Left renal pelvis (tissue), 4 donors: ENCODE data around the gene TEF. TPM values are rescaled to one million over a fixed set of nuclear protein-coding genes. Genes with fewer than 3 reads are reported as not detected.

Source experiments
- DNase-seq, 4 donors: peaks; one replicate each; pipeline ENCODE4 v3.0.0-alpha.2; 2013; ENCODE audit warnings: low read depth in 4 of 4, low spot score in 3 of 4
- polyA plus RNA-seq, 4 donors: library from polyadenylated mRNA; unstranded; fragments of 120-200 nt; gene quantifications; one replicate each; pipeline ENCODE4 v1.2.1, GENCODE V29; 2013; ENCODE audit not compliant: insufficient read length in 4 of 4

Gene TEF
- polyA plus RNA-seq, 4 donors: 15.1 to 28.4 (median 17.6) TPM

DNA sequence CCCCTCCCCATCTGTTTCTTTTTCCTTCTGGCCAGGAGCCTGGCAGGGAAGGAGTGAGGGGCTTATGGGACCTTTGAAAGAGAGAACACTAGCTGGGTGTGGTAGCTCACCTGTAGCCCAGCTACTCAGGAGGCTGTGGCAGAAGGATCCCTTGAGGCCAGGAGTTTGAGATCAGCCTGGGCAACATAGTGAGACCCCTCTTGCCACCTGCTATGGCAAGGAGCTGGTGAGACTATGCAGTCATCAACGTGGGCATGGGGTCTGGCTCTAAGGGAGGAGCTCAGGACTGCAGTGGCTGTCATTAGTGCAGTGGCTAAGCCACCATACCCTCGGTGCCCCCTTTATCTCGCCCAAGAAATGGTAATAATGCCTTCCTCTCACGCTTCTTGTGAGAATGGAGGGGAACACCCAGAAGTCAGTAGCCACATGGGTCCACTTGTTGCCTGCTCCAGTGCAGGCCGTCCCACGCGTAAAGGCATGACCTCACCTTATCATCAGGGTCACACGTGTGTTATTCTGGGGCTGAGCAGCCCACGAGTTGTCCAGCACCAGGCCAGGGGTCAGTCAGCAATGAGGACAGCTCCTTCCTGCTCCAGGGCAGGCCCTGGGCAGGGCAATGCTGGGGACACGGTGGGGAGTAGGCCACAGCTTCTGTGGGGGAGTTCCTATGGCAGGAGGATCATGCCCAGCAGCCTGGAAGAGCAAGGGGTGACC lies 27.7 kb upstream of the TEF start:
- no peak for DNase-seq

DNA sequence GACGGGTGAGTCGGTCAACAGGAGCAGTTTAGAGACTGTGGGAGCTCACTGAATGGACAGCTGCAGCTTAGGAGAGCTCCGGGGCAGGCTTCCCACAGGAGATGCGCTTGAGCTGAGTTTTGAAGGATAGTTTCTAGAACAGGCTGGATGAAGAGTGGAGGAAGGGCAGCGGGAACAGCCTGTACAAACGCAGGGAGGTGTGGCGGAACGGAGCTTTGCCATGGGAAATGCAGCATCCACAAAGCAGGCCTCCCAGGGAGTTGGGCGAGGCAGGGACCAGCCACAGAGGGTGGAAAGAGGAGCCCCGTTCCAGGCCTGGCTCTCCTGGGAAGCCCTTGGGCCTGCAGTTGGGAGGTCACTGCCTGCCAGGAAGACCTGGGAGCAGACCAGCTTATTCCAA lies 26.8 kb upstream of the TEF start:
- no peak for DNase-seq

DNA sequence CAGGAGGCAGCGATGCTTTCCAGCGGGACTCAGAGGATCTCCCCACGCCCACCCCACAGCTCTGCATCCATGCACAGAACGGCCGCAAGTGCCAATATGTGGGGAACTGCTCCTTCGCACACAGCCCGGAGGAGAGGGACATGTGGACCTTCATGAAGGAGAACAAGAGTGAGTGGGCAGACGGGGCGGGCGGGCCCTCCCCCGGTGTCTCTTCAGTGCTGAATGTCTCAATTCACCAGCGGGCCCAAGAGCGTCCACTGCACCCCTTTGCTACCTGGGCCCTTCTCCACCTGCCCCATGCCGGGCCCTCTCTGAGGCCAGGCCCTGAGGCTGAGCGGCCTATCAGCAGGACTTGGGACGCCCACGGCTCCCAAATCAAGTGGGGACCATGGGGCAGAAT lies 25.8 kb upstream of the TEF start:
- DNase-seq: no peak

DNA sequence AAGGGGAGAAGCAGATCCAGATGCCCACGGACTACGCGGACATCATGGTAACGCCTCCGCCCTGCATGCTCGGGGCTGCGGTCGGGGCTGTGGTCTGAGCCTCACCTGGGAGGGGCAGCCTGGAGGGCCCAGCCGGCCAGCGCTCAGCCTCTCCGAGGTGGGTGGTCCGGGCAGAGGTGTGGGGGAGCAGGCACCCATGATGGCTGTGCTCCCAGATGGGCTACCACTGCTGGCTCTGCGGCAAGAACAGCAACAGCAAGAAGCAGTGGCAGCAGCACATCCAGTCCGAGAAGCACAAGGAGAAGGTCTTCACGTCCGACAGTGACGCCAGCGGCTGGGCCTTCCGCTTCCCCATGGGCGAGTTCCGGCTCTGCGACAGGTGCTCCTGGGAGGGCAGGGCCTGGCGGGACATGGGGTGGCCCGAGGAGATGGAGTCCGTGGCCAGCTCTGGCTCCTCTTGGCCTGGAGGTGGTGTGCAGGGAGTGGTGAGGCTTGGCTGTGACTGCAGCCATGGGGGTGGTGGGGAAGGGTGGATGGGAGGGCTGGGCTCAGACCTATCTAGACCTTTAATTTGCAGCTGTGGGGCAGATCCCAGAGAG lies 25.2 kb upstream of the TEF start:
- DNase-seq: no peak

DNA sequence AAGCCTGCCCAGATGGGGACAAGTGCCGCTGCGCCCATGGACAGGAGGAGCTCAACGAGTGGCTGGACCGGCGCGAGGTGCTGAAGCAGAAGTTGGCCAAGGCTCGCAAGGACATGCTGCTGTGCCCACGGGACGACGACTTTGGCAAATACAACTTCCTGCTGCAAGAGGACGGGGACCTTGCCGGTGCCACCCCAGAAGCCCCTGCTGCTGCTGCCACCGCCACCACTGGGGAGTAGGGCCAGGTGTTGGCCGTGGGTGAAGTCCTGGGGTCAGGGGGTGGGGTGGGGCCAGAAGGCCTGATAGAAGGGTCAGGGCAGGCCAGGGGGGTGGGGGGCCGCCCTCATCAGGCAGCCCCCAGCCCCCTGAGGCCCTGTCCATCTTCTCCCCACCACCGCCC lies 24.6 kb upstream of the TEF start:
- DNase-seq: no peak

DNA sequence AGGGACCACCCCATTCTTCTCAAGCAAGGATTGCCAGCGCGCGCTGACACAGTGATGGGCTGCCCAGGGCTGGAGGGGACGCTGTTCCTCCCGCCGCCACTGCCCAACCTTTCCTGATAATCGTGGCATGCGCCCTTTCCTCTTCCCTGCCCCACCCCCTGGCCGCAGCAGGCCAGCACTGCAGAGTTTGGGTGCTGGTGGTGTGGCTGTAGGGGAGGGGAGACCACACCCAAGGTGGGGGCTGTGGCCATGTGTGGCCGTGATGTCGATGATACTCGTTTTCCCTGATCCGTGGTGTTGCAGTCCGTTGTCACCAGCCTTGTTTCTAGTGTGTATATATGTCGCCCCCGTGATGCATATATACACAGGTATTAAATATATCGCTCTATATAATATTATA lies 22.8 kb upstream of the TEF start:
- no peak for DNase-seq

DNA sequence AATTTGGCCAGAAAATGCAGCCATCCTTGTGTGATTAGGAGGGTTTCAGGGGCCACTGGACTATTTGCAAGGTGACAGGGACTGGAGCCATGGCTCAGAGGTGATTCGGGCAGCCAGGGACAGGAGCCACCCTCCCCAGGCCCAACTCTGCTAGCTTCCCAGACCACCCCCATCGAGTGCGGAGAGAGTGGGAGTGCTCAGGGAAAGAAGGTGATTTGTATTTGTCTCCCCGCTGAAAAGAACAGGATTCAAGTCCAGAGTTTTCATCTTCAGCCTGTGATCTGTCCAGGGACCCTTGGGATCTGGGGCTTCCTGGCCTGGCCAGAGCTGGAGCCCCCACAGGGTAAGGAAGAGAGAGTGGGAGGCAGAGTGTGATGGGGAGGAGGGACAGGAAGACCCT lies 22.4 kb upstream of the TEF start:
- DNase-seq: no peak

DNA sequence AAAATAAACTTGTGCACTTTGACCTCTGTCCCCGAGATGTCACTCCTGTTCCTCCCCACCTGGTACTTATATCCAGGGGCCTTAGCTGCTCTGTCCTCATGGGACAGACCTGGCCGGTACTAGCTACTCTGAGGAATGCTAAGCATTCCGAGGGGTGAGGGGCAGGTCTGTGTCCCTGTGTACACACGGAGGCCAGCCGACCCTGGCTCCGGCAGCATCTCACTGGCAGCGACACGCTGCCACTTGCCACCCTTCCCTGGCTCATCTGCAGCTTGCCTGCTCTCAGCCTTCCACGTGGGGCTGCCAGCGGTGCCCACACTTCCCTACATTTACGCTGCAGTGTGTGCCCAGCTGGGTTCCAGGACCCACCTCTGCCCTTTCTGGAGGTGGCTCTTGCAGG lies 21.6 kb upstream of the TEF start:
- no peak for DNase-seq

DNA sequence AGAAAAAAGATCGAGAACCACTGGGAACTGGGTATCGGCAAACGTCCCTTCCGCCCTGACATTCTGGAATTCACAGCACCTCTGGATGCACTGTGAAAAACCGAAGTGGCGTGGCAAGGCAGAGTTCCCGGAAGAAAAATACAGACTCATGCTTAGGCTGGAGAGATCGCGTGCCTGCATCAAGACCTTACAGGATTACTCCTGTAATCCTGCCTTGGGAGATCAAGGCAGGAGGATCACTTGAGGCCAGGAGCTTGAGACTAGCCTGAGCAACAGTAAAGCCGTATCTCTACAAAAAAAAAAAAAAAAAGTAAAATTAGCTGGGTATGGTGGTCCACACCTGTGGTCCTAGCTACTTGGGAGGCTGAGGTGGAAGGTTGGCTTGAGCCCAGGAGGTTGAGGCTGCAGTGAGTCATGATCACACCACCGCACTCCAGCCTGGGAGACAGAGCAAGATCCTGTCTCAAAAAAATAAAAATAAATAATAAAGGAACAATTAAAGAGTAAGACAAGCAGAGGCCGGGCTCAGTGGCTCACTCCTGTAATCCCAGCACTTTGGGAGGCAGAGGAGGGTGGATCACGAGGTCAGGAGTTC lies 19.9 kb upstream of the TEF start:
- no peak for DNase-seq

DNA sequence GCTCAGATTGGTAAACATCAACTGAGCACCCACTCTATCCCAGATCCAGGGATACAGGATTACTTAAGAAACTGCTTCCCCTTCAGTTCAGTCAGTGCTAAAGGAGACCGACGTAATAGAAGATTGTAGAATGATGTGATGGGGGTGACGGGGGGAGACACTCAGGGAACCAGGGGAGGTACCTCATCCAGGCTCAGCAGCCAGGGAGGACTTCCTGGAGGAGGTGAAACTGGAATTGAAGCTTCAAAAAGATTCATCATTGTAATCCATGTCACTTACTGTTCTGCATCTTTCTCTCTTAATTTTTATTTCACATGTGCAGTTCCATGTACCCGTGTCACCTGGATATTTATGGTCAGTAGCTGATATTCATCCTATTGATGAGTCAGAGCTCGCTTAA lies 19.1 kb upstream of the TEF start:
- DNase-seq: no peak

DNA sequence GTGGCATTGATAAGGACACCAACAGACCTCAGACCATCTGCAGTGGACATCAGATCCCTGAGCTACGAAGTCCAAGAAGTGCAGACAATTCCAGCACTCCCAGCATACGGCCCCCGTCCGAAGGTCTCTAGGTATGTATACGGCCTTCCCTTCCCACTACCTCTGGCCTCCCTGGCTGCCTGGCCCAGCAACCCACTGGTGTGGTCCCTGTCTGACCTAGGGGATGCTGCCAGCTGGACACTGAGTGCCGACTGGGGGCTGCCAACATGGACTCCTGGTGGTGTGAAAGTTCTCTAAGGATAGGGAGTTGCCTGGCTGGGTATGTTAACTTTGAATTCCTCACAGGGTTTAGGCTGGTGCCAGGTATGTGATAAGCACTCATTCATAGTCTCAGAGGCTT lies 17.5 kb upstream of the TEF start:
- DNase-seq: no peak

DNA sequence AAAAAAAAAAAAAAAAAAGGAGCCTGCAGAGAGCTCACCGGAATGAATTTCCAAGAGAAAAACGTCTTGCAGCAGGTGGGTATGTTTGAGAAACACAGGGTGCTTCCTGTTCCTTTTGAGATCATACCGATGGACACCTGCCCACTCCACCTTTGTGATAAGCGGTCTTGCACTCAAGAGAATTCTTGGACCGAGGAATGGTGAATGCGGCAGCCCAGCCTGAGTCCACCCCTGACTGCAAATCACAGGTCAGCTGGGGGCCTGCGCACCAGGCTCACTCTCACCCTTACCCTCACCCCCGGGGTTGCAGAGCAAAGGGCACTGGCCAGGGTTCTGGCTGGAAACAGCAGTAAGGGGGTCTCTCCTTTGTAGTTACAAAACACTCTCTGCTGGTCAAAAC lies 16.8 kb upstream of the TEF start:
- no peak for DNase-seq

DNA sequence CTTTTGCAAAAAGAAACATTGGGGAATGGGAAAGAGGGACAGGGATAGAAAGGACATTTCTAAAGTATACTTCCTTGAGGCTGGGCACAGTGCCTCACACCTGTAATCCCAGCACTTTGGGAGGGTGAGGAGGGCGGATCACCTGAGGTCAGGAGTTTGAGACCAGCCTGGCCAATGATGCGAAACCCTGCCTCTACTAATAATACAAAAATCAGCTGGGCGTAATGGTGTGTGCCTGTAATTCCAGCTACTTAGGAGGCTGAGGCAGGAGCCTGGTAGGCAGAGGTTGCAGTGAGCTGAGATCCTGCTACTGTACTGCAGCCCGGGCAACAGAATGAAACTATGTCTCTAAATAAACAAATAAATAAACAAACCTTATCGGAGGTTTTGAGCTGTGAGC lies 16.3 kb upstream of the TEF start:
- DNase-seq: no peak

DNA sequence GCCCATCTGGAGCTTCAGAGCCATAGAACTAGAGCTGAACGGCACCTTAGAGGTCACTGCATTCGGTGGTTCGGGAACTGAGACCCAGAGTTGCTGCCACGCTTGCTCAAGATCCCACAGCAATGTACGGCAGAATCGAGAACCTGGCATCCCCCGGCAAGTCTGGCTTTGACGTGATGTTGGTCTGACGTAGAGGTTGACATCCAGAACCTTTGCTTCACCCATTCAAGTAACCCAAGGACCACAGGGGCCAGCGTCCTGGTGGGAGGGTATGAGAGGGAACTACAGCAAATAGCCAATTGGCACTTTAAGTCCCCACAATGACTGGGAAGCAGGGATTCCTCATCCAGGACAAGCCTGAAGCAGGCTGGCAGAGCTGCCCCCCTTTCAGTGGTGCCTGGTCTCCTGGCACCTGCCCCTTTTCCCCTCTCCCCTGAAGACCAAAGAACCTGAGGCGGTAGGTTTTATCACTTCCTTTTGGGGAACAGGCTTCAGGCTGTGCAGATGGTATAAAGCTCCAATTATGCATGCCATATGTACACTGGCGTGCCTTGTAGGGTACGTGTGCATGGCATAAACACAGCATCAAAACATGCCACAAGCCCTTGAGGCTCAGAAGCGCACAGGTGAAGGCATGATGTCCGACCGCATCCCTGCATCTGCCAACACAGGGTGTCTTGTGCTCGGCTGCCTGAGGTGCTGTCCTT lies 15.3 kb upstream of the TEF start:
- no peak for DNase-seq

DNA sequence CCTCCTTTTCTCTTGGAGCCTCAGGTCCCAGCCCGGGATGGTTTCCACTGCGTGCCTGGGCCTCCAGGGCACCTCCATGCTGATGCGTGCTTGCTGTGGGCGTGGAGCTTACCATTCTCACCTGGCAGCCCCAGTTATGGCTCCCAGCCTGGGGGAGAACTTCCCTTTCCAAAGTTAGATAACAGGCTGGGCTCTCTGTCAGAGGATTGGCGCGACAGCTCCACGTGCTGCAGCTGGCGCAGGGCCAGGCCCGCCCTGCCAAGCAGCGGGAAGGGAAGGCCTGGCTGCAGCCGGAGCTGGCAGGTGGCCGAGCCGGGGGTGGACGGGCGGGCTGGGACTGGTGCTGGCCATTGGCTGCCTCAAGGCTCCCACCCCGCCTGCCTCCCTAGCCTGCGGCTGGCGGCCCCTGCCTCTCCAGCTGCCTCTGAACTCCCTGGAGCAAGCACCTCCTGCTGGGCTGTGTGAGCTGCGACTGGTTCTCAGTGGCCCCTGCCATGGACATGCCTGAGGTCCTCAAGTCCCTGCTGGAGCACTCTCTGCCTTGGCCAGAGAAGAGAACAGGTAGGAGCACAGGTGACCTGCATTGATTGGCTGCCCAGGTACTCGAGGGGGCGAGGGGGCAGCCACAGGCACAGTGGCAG lies 14.6 kb upstream of the TEF start:
- DNase-seq: peak; percentile 83 to 86 (median 84)

DNA sequence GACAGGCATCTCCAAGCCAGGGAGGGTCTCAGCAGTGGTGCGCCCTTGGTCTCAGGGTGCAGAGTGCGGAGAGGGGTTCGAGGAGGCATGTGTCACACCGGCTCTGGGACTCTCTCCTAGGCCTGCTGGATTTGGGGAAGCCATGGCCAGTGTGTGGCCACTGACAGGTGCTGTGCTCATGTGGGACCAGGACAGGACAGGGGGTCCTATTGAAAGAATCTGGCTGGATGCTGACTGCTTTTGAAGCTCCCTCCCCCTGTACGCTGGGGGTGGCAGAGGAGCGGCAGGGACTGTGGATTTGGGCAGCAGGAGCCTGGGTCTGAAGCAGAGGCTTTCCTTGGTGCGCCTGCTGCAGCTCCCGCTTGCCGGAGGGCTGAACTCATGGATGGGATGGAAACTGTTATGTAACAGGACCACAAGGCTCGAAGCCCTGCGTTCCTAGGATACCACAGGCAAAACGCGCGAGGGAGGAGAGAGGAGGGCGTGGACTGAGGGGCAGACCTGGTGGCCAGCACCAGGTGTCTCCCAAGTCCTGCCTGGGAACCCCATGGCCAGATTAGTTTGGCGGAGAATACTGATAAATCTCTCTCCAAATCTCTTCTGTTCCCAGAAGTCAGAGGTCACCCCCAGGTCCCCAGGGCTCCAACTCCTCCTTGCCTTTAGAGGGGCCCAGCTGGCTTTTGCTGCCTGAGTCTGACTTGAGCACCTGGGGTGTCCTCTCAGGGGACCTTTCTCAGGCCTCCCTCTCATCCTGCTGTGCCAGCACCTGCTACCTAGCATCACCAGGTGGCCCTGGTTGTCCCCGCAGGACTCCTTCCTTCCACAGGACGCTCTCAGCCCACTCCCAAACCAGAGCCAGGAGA lies 13.8 kb upstream of the TEF start:
- no peak for DNase-seq

DNA sequence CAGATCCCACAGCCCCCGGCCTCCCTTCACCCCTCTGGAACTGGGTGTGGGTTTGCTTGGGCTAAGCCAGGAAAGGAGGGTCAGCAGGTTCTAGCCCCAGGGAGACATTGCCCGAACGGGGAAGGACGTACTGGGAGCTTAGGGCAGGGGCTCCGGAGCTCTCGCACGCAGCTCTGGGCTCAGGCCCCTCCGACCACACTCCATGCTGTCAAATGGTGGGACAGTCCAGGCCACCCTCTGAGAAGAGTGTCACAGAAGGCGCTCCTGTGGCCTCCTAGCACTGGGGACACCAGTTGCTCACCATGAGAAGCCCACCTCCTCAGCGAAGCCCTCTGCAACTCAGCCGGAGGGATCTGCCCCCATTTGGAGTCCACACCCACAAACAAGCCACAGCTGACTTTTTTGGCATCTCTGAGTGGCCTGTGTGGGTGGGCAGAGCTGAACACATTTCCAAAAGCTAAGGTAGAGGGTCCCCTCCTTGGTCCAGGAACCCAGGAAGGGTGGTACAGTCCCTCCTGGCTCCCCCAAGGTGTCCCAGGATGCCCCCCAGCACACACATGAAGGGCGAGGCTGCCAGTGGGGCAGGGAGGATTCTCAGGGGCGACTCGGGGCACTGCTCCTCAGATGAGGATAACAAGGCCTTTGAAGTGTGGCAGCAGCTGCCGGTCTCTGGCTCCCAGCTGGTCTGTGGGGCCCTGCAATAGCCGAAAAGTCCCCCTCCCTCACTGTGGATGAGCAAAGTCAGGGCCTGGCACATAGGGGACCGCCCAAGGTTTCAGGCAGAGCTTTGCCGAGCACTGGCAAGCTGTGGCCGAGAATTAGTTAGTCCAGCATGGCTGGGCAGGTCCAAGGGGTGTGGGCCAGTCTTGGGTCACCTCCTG lies 13.0 kb upstream of the TEF start:
- DNase-seq: no peak

DNA sequence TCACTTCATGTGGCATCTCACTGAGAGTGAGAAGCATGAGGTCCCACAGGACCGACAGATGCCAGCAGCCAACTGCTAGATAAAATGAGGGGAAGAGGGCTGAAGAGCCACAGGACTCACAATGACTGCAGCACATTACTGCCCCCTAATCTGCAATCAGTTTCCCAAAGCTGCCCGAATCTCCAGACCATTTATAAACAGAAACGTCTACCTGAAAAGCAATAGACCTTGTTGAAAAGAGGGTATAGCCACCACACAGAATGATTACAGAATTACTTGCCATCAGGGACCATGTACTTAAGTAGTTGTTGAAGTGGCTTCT lies 12.4 kb upstream of the TEF start:
- no peak for DNase-seq

DNA sequence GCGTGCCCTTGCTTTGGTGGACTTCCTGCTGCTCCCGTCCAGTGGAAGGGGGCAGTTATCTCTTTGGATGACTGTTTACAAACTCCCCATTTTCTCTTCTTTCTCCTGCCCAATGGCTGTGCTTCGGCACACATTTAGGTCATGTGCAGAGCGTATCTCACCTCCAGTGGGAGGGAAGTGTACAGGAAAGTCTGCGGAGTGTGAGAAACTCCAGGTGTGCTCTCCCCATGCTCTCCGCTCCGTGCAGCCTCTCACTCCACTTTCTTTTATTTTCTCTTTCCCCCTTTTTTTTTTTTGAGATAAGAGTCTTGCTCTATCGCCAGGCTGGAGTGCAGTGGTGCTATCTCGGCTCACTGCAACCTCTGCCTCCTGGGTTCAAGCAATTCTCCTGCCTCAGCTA lies 11.9 kb upstream of the TEF start:
- DNase-seq: no peak

DNA sequence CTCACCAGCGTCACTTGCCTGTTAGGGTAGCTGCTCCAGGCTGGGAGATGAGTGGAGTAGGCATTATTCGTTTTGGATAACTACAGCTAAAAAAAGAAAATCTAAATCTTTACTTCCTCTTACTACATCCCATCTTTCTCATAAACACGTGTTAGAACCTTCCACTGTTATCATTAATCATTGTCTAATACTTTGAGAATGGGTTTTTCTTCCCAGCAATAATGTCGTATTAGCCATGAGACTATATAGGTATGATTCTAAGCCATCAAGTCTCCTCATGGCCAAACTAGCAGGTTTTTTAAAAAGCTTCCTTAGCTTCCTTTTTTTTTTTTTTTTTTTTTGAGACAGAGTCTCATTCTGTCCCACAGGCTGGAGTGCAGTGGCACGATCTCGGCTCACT lies 3.9 kb upstream of the TEF start:
- DNase-seq: no peak
